BLaER1 treated with 17β-estradiol and CSF1 and Interleukin-3, amounts not matched to agents 10 nM and 100 nM (cell line): ENCODE results near the gene HOXB3.

Source experiments
- H3K27ac ChIP-seq, 11 experiments: shearing (Covaris generic); formaldehyde crosslinking; 2 replicates each; pipeline ENCODE4 v1.8.1; 2022
- H3K27me3 ChIP-seq, 11 experiments: shearing (Covaris generic); formaldehyde crosslinking; 2 replicates each; pipeline ENCODE4 v1.8.1; 2022
- H3K36me3 ChIP-seq, 11 experiments: shearing (Covaris generic); formaldehyde crosslinking; 2 replicates each; pipeline ENCODE4 v1.8.1; 2022
- H3K4me1 ChIP-seq, 10 experiments: shearing (Covaris generic); formaldehyde crosslinking; 2 replicates each; pipeline ENCODE4 v1.8.1; 2022
- H3K4me2 ChIP-seq, 11 experiments: shearing (Covaris generic); formaldehyde crosslinking; 2 replicates each; pipeline ENCODE4 v1.8.1; 2022
- H3K4me3 ChIP-seq, 10 experiments: shearing (Covaris generic); formaldehyde crosslinking; 2 replicates each; pipeline ENCODE4 v1.8.1; 2022
- H3K9ac ChIP-seq, 11 experiments: shearing (Covaris generic); formaldehyde crosslinking; 2 replicates each; pipeline ENCODE4 v1.8.1; 2022
- H3K9me3 ChIP-seq, 11 experiments: shearing (Covaris generic); formaldehyde crosslinking; replicated peaks in 1 of 11; 2 replicates each; pipeline ENCODE4 v1.8.1; 2022
- H4K20me1 ChIP-seq, 11 experiments: shearing (Covaris generic); formaldehyde crosslinking; 2 replicates each; pipeline ENCODE4 v1.8.1; 2022
- Cebpa-rat ChIP-seq, 11 experiments: shearing (Covaris generic); IDR thresholded peaks; 2 replicates each; pipeline ENCODE4 v1.8.1; 2022

HOXB3 gene

GRCh38 chr17:48559840-48560817 lies 29.9 kb downstream of the HOXB3 start:
- peaks cover 0 to 64% (median 20%) of the 10 kb centered on the region in 11 experiments; a peak in 13 of 22 replicates for H4K20me1 ChIP-seq
- H3K4me1 ChIP-seq: no peaks in the 10 kb centered on the region
- no peaks in the 10 kb centered on the region for H3K36me3 ChIP-seq
- H3K27me3 ChIP-seq: peaks cover 95 to 100% (median 100%) of the 10 kb centered on the region in 11 experiments
- no peak for TF ChIP-seq Cebpa-rat (IDR thresholded peaks at IDR 0.05)
- H3K4me2 ChIP-seq: no peak overlapping the region
- H3K27ac ChIP-seq: no peak overlapping the region
- no peak overlapping the region for H3K9ac ChIP-seq
- no peaks in the 10 kb centered on the region for H3K9me3 ChIP-seq
- H3K4me3 ChIP-seq: no peak overlapping the region

- Histone ChIP-seq H3K9ac (no peak overlapping the region), H3K9me3 (no peaks in the 10 kb centered on the region), H3K27me3 (peaks cover 95 to 100% (median 100%) of the 10 kb centered on the region in 11 experiments), H3K36me3 (no peaks in the 10 kb centered on the region), H3K4me1 (no peaks in the 10 kb centered on the region), H4K20me1 (peaks cover 0 to 68% (median 25%) of the 10 kb centered on the region in 11 experiments; a peak in 14 of 22 replicates), H3K4me2 (no peak overlapping the region), H3K4me3 (no peak overlapping the region), H3K27ac (no peak overlapping the region)
- TF ChIP-seq Cebpa-rat (IDR thresholded peaks at IDR 0.05): no peak
Measured at GRCh38 chr17:48559122-48559839, 30.8 kb downstream of the HOXB3 start.

GRCh38 chr17:48558831-48559121 lies 31.3 kb downstream of the HOXB3 start:
- H4K20me1 ChIP-seq: peaks cover 0 to 70% (median 27%) of the 10 kb centered on the region in 11 experiments; a peak in 14 of 22 replicates
- H3K4me3 ChIP-seq: no peak overlapping the region
- no peaks in the 10 kb centered on the region for H3K9me3 ChIP-seq
- peaks cover 96 to 100% (median 100%) of the 10 kb centered on the region in 11 experiments for H3K27me3 ChIP-seq
- H3K36me3 ChIP-seq: no peaks in the 10 kb centered on the region
- TF ChIP-seq Cebpa-rat (IDR thresholded peaks at IDR 0.05): no peak
- no peak overlapping the region for H3K4me2 ChIP-seq
- H3K27ac ChIP-seq: no peak overlapping the region
- no peaks in the 10 kb centered on the region for H3K4me1 ChIP-seq
- H3K9ac ChIP-seq: no peak overlapping the region

GRCh38 chr17:48558057-48558830 lies 31.8 kb downstream of the HOXB3 start:
- no peak for TF ChIP-seq Cebpa-rat (IDR thresholded peaks at IDR 0.05)
- no peaks in the 10 kb centered on the region for H3K36me3 ChIP-seq
- H4K20me1 ChIP-seq: peaks cover 0 to 73% (median 28%) of the 10 kb centered on the region in 11 experiments; a peak in 15 of 22 replicates
- no peaks in the 10 kb centered on the region for H3K4me1 ChIP-seq
- no peak overlapping the region for H3K27ac ChIP-seq
- no peaks in the 10 kb centered on the region for H3K9me3 ChIP-seq
- H3K4me3 ChIP-seq: no peak overlapping the region
- no peak overlapping the region for H3K9ac ChIP-seq
- H3K4me2 ChIP-seq: no peak overlapping the region
- H3K27me3 ChIP-seq: peaks cover 96 to 100% (median 100%) of the 10 kb centered on the region in 11 experiments

GRCh38 chr17:48556576-48557401 lies 33.3 kb downstream of the HOXB3 start:
- Histone ChIP-seq H3K4me1 (no peaks in the 10 kb centered on the region), H3K4me2 (no peak overlapping the region), H3K27me3 (peaks cover 95 to 100% (median 100%) of the 10 kb centered on the region in 11 experiments), H3K9ac (no peak overlapping the region), H3K27ac (no peak overlapping the region), H4K20me1 (peaks cover 0 to 72% (median 34%) of the 10 kb centered on the region in 11 experiments; a peak in 15 of 22 replicates), H3K36me3 (no peaks in the 10 kb centered on the region), H3K9me3 (no peaks in the 10 kb centered on the region), H3K4me3 (no peak overlapping the region)
- TF ChIP-seq Cebpa-rat (IDR thresholded peaks at IDR 0.05): no peak

- Histone ChIP-seq H3K9me3 (no peaks in the 10 kb centered on the region), H4K20me1 (peaks cover 0 to 72% (median 34%) of the 10 kb centered on the region in 11 experiments; a peak in 15 of 22 replicates), H3K9ac (no peak overlapping the region), H3K27ac (no peak overlapping the region), H3K4me2 (no peak overlapping the region), H3K4me1 (no peaks in the 10 kb centered on the region), H3K27me3 (peaks cover 95 to 100% (median 99%) of the 10 kb centered on the region in 11 experiments), H3K4me3 (no peak overlapping the region), H3K36me3 (no peaks in the 10 kb centered on the region)
- no peak for TF ChIP-seq Cebpa-rat (IDR thresholded peaks at IDR 0.05)
Measured at GRCh38 chr17:48556229-48556575, 33.8 kb downstream of the HOXB3 start.

GRCh38 chr17:48555258-48556228 lies 34.5 kb downstream of the HOXB3 start:
- H3K9ac ChIP-seq: no peak overlapping the region
- peaks cover 90 to 100% (median 97%) of the 10 kb centered on the region in 11 experiments for H3K27me3 ChIP-seq
- H4K20me1 ChIP-seq: peaks cover 0 to 71% (median 34%) of the 10 kb centered on the region in 11 experiments; a peak in 15 of 22 replicates
- no peak for TF ChIP-seq Cebpa-rat (IDR thresholded peaks at IDR 0.05)
- H3K27ac ChIP-seq: no peak overlapping the region
- no peaks in the 10 kb centered on the region for H3K9me3 ChIP-seq
- no peak overlapping the region for H3K4me3 ChIP-seq
- H3K4me2 ChIP-seq: no peak overlapping the region
- H3K36me3 ChIP-seq: no peaks in the 10 kb centered on the region
- no peaks in the 10 kb centered on the region for H3K4me1 ChIP-seq
